ENCODE data around the gene TMSB15C.
A peak's percentile ranks its signal among the peaks of the same experiment; 100 is the strongest.

DNA sequence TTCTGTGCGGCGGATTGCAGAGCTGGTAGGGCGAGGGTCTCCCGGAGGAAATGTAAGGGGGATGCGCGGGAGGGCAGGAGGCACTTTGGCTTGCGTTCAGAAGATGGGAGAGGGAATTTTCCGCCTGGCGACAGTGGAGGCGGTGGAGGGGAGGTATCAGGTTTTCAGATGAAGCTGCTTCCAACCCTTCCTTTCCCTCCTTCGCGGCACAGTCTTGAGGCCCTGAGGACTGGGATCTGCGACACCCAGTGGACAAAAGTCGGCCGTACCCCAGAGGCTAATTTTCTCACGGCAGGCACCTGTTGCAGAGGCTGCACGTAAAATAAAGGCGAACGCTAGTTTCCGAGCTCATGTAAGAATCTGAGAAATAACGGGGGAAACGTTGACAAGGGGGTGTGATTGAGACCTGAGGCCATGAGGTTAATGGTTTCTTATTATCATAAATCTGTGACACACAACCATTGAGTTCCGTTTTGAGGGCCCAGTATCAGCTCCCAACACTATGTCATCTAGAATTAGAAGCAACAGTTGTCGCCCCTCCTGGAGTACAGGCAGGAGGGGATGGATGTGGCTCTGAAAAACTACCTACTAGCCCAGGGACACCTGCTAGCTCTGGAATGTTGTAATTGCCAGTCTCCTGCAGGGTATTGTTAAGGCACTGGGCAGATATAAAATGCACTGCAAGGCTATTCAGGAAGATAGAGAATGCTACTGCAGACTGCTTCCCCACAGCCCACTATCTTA is 37.4 kb upstream of the TMSB15C start:
- TF ChIP-seq, protein P1, sequence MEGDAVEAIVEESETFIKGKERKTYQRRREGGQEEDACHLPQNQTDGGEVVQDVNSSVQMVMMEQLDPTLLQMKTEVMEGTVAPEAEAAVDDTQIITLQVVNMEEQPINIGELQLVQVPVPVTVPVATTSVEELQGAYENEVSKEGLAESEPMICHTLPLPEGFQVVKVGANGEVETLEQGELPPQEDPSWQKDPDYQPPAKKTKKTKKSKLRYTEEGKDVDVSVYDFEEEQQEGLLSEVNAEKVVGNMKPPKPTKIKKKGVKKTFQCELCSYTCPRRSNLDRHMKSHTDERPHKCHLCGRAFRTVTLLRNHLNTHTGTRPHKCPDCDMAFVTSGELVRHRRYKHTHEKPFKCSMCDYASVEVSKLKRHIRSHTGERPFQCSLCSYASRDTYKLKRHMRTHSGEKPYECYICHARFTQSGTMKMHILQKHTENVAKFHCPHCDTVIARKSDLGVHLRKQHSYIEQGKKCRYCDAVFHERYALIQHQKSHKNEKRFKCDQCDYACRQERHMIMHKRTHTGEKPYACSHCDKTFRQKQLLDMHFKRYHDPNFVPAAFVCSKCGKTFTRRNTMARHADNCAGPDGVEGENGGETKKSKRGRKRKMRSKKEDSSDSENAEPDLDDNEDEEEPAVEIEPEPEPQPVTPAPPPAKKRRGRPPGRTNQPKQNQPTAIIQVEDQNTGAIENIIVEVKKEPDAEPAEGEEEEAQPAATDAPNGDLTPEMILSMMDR (IDR thresholded peaks at IDR 0.05): peak in 2 of 6 experiments; percentile 32 to 50
- no peak for TF ChIP-seq POLR2A (IDR thresholded peaks at IDR 0.05)
